ENCODE measurements around the gene NFATC1.

The NFATC1 gene

DNA sequence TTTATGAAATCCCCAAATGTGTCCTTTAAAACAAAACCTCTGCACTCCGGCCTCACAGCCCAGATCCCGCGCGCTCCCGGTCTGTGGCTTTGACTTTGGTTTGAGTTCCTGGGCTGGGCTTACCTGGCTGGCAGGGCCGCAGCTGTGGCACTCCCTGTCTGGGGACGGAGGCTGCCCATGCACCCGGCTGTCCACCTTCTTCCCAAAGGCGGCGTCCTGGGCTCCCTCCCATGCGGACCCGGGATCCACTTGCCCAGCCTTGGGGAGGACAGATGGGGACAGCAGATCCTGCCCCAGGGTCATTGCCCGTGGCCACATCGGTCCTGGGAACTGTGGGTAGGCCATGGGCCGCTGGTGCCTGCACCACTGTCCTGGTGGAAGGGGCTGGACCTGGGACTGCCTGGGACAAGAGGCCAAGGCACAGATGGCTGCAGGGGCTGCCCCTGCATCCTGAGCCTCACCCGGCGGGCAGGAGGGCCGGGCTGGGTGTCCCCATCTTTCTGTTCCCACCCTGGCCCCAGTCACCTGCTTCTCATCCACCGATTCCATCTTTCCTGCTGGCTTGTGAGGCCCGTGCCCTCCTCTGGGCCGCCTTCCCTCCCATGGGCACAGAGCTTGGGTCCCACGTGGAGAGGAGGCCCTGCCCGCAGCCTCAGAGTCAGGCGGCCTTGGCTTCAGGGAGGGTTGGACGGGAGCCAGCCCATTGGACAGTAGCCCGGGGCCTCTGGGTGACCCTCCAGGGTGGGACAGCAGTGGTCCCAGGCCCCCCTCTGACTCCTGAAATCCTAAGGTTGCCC lies 27.7 kb downstream of the NFATC1 start:
- DNase-seq (ENCODE audit: low spot score) = no peak

DNA sequence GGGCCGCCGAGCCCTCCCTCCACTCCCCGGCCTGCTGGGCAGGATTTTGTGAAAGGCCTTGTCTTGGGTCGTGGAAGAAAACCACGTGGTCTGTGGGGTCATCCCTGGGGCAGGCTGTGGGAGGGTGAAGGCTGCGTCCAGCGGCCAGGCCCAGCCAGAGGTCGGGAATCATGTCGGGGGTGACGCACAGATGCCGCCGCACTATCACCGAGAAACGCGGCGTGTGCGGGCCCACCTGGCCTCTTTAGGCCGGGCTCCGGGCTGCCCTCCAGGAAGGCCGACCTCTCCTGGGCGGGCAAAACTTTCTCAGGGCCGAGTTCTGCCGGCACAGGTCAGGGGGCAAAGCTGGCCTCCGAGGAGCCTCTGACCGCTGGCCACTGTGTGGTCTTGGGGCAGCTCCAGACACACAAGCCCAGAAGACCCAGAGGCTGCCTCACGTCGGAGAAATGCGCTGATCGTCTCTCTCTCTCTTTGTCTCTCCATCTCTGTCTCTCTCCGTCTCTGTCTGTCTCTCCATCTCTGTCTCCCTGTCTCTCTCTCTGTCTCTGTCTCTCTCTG lies 28.4 kb downstream of the NFATC1 start:
- no peak for DNase-seq (ENCODE audit: low spot score)

DNA sequence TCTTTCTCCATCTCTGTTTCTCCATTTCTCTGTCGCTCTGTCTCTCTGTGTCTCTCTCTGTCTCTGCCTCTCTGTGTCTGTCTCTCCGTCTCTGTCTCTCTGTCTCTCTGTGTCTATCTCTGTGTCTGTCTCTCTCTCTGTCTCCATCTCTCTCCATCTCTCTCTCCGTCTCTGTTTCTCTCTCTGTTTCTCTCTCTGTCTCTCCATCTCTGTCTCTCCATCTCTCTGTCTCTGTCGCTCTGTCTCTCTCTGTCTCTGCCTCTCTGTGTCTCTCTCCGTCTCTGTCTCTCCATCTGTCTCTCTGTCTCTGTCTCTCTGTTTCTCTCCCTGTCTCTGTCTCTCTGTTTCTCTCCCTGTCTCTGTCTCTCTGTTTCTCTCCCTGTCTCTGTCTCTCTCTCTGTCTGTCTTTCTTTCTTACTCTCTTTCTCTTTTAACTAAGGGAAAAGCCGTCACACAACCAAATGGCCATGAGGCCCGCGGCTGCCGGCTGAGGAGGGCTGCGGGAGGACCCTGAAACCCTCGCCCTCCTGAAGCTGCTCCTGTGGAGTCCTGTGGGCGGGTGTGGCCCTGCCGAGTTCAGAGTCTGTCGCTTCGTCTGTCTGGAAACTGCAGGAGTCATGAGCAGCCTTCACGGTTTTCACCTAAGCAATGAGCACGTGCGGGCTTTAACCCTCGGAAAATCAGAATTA lies 29.3 kb downstream of the NFATC1 start:
- no peak for DNase-seq (ENCODE audit: low spot score)

DNA sequence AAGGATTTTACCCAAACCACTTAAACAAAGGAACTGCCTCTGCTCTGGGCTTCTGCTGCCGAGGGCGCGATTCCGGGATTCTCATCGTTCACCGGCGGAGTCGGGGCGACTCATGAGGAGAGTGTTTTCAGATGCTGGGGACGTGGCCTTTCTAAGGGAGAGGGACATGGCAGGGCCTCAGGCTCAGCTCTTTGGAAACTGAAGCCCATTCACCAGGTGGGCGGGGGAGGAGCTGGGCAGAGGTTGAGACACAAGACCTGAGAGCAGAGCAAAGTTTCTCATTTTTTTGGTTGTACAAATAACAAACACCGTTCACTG lies 29.8 kb downstream of the NFATC1 start:
- no peak for DNase-seq (ENCODE audit: low spot score)

- DNase-seq (ENCODE audit: low spot score) = no peak
These were observed 30.9 kb downstream of the NFATC1 start for GRCh38 chr18:79426376-79427300.

GRCh38 chr18:79427368-79428225 lies 31.9 kb downstream of the NFATC1 start:
- DNase-seq (ENCODE audit: low spot score) = no peak

DNA sequence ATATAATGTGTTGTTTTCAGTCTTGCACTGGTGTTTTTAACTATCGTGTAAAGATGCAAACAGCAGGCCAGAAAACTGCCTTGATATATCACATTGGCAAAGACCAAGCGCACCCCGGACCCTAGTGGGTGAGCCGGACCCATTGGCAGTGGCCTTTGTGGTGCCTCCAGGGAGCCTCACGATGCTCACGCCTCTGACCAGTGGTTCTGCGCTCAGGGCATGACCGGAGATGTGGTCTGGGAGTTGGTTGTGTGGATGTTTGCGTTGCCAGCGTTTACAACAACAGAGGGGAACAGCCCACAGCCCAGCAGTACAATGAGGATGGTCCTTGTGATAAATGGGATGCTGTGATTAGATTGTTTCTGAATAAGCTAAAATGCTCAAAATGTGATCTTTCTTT lies 32.6 kb downstream of the NFATC1 start:
- DNase-seq (ENCODE audit: low spot score) = no peak

GRCh38 chr18:79429381-79429780 lies 33.7 kb downstream of the NFATC1 start:
- DNase-seq (ENCODE audit: low spot score) = no peak

GRCh38 chr18:79429785-79430281 lies 34.1 kb downstream of the NFATC1 start:
- DNase-seq (ENCODE audit: low spot score) = no peak

DNA sequence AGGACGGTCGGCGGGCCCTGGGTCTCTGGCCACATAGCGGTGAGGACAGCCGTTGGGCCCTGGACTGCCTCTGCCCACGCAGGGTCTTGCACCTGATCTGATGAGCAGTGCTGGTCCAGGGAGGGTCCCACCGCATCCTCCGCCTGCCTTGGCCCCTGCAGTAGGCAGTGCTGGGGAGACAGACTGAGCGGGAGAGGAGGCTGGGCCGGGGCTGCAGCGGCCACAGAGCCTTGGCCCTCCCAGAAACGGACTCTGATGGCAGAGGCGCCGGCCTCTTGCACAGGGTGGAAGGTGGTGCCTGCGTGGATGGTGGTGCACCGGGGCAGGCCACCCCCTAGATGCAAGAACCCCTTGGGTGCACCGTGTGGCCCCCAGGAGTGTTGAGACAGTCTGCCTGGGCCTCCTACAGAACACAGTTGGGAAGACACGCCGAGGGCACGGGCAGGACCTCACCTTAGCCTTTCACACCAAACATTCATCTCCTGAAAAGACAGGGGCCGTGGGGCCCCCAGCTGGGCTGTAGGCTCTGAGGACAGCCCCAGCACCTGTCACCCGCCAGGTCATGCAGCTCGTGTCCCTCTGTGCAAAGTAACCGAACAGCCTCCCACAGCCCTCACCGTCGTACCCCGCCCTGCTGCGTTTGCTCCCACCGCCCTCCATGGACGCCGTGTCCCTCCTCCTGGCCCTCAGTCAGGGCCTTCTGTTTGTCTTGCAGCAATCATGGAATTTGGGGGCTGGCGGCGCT lies 36.8 kb downstream of the NFATC1 start:
- no peak for DNase-seq (ENCODE audit: low spot score)

DNA sequence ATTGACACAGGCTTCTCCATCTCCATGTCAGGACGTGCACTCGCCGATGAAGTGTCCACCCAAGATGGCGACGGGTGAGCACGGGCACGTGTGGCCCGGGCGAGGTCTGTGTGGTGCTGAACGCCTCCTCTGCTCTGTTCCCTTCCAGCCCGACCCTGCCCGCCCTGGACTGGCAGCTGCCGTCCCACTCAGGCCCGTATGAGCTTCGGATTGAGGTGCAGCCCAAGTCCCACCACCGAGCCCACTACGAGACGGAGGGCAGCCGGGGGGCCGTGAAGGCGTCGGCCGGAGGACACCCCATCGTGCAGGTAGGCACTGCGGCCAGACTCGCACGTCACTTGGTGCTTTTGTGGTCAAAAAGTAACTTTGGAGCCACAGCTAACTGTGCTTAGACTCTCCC lies 37.7 kb downstream of the NFATC1 start:
- DNase-seq (ENCODE audit: low spot score) = no peak

GRCh38 chr18:79434607-79435401 lies 39.1 kb downstream of the NFATC1 start:
- DNase-seq (ENCODE audit: low spot score) = no peak

- DNase-seq (ENCODE audit: low spot score) = no peak
These were observed 41.0 kb downstream of the NFATC1 start for GRCh38 chr18:79436556-79437275.

DNA sequence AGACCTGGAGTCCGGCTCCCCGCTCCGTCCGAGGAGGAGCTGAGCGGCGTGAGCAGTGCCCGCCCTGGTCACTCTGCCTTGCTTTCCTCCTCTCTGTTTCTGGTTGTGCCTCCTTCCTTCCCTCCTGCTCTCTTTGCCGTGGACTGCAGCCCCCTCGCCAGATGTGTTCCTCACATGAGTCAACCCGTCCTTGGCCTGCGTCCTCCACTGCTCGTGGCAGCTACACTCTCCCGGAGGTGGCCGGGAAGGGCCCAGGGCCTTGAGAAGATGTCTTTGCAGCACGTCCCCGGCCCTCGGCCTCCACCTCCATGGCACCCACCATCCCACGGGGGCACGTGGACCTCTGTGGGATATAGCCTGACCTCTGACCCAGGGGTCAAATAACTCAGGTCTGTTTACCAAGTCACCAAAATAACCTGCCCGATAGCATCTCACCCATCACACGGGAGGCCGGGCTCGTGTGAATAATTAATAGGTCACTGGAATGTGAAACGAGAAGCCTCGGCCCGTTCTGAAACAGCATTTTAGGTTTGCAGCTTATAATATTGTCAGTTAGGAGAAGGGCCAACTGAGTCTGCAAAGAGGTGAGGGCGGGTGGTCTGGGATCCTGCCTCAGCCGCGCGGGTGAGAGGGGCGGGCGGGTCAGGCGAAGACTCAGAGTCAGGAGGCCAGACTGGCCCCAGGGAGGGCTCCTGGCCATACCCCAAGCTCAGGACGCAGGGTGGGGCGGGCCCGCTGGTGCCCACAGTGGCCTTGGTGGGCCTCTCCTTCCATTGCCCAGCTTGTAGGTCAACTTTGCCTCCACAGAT lies 42.6 kb downstream of the NFATC1 start:
- DNase-seq (ENCODE audit: low spot score) = no peak

- DNase-seq (ENCODE audit: low spot score) = no peak
These were observed 43.3 kb downstream of the NFATC1 start for GRCh38 chr18:79438898-79439627.

DNA sequence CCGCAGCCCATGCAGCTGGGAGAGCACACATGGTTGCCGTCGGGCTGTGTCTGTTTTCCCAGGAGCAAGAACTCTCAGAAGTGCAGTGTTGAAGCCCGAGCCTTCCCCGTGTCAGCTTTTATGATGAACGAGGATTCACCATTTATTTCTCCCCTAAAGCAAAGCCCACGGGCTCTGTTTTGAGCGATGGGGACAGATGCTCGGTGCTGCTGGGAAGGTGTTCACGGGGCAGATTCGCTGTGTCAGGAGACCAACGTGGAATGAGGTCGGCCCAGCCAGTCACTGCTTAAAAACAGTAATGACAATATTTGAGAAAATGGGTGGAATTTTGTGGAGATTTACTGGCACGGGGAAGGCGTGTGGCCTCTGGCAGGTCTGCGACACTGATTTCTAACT lies 43.9 kb downstream of the NFATC1 start:
- no peak for DNase-seq (ENCODE audit: low spot score)

DNA sequence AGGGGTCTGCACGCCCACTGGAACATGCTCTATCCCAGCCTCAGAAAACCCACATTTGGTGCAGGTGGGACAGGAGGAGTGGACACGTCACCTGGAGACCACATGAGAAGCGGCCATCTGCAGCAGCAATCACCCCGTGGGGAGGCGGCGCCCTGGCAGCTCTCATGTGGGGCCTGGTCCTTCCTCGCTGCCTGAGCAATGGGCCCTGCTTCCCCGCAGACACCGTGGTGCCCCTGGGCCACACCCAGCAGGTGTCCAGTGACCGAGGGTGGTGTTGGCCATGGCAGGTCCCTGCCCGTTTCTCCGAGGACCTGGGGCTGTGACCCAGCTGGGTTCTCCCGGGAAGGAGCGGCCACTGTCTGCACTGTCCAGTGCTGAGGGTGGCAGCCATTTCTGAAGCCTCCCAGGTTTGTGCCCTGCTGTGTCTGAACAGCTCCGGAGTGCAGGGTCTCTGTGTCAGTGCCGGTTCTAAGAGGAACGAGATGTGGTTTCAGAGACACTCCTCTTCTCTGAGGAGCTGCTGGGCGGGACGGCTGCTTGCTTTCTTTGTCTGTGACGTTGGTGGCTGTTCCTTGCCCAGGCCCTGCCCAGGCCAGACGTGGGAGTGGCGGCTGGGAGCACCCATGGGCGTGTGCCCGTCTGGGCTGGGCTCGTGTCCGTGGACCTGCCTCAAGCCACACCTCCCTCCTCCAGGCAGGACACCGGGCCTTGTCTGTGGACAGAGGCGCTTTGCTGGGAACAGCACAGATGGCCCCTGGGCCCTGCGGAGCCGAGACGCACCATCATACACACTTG lies 44.8 kb downstream of the NFATC1 start:
- DNase-seq (ENCODE audit: low spot score) = no peak

Data from AG08396 (cell line).